SHP77 (cell line): ENCODE data around the gene STAMBPL1.
"Not testable (repeated sequence)": the region's sequence is repeated elsewhere in the genome, so short reads cannot be mapped to it uniquely, and the experiment has no call there.

Source experiments
- DNase-seq, 2 experiments: peaks; one replicate each; lab custom pipeline; 2025; lab: John Stamatoyannopoulos, UW

Gene STAMBPL1

GRCh38 chr10:88879534-88880281, at the start of gene STAMBPL1:
STAMBPL1 (plus strand) TSS chr10:88880245; CDS start chr10:88901709, 21,464 bp downstream.
- DNase-seq = peak; percentile 18 to 46

DNA sequence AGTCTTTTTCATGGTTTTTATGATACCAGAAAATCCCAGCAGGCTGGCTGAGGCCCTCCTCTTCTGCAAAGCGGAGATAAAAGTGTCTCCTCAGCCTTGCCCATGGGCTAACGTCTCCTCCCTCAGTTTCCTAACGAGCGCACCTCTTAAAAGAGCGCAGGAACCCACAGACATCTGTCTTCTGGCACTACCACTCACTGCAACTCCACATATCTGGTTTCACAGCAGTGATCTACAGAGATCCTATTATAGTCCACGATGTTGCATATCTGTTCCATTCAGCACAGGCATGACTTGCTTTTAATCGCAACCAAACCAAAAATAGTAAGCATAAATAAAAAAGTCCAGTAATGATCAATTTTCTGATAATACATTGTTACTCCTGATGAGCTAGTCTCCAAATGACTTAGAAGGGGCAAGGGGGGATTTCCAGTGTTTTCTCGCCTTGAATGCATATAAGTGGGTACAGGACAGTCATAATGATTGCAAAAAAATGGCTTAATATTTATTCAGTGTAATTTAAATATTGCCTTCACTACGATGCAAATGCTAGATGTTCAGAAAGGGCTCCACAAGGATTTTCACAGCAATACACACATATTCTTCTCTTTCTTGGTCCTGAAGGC, 49.3 kb upstream of the STAMBPL1 start:
- DNase-seq = no peak

DNA sequence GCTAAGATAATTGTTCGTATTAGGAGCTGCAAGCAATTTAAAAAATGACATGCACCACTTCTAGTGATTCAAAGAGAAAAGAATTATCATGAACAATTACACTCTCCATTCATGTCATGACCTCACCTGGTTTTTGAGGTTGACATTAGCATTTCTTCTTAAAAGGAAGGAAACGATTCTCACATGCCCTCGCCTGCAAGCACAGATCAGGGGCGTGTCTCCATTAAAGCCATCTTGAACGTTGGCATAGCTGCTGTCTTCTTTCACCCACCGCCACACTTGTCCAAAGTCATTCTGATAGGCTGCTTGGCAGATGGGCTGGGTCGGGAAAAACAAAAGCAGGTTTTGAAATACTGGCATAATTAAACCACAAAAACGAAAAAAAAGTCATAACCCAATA, 48.3 kb upstream of the STAMBPL1 start:
- DNase-seq = no peak

- DNase-seq = no peak
These were observed 47.7 kb upstream of the STAMBPL1 start for GRCh38 chr10:88832376-88832775.

GRCh38 chr10:88833156-88833555, 46.9 kb upstream of the STAMBPL1 start:
- no peak for DNase-seq

DNA sequence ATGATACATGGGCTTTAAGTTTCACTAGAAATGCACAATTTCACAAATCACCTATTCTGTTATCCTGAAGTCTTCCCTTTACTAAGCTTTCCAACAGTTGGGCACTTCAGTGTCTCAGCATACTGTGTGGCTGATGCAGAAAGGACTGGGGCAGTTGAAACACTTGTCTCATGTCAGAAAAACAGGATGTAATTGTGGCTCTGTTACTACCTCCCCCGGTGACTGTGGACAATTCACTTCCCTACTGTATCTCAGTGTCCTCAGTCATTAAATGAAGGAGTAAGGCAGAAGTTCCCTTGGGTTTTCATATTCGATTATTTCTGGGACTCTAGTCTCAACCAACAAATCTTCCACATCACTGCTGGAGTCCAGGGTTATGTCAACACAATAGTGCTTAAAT, 46.3 kb upstream of the STAMBPL1 start:
- no peak for DNase-seq

GRCh38 chr10:88835096-88835909, 44.7 kb upstream of the STAMBPL1 start:
- peak; percentile 23 to 47 for DNase-seq

DNA sequence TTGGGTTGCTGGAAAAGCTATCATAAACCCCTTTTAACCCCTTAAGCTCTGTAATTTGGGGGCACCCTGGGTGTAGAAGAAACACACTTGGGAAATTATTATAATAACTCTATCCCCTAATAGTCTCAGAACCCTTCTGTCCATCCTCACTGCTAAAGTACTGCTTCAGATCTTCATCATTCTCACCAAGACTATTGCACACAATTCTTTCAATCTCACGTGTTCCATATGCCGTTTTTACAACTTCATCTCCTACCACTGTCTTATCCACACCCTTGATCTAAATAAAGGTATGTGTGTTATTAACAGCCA, 44.2 kb upstream of the STAMBPL1 start:
- DNase-seq = no peak

GRCh38 chr10:88837632-88838031, 42.4 kb upstream of the STAMBPL1 start:
- DNase-seq = not testable (repeated sequence)

GRCh38 chr10:88838766-88839350, 41.2 kb upstream of the STAMBPL1 start:
- DNase-seq = no peak

- no peak for DNase-seq
These were observed 39.9 kb upstream of the STAMBPL1 start for GRCh38 chr10:88840104-88840503.

GRCh38 chr10:88840881-88841280, 39.2 kb upstream of the STAMBPL1 start:
- DNase-seq = no peak

GRCh38 chr10:88841316-88842111, 38.5 kb upstream of the STAMBPL1 start:
- DNase-seq = no peak

GRCh38 chr10:88843171-88843570, 36.9 kb upstream of the STAMBPL1 start:
- DNase-seq = no peak

DNA sequence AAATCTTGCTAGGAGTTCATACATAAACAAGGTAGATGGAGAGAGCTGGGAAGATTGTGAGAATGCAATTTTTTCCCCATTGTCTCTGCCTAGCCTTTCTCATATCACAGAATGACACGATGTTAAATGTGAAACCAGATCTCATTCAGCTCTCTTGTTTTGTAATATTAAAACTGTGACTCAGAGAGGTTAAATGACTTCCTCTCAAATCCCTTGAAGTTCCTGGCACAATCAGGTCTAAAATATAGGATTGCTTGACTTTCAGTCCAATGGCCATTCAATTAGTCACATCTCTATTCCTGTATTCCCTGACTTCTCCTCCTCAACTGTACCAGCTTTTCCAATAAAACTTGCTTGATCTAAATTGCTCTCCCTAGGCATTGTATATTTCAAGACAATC, 31.5 kb upstream of the STAMBPL1 start:
- no peak for DNase-seq

DNA sequence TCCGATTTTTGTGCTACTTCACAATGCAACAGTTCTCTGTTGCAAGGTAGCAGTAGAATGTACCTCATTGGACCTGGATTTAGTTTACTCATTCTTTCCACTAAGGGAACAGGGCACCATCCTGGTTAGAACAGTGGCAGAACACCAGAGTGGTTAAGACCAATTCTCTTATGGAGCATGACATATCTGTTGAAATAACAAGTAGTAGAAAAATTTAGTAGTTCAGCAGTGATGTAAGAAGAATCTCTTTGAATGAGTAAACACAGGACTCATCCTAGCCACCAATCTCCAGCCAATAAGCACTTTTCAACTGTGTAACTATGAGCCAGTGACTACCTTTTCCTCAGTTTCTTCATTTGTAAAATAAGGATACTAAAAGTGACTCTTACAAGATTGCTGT, 30.8 kb upstream of the STAMBPL1 start:
- DNase-seq = no peak

- DNase-seq = no peak
These were observed 29.3 kb upstream of the STAMBPL1 start for GRCh38 chr10:88850712-88851111.

DNA sequence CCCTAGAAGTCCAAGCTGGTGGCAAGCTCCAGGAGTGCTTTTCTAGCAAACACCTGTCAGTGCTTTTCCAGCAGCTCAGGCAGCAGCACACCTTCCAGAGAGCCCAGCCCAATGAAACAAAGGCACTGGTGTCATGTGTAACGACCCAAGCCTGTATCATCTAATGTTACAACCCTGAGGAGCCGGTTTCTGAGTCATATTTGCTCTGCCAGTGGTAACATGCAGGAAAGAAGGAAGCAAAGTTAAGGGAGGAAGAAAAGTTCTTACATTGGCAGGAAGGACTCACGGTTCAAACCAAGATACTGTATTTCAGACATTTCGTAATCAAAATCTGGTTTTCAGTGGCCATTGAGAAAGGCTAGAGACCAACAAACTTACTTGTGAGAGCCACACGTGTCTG, 28.3 kb upstream of the STAMBPL1 start, which contains the start of gene ANKRD22:
Gene ANKRD22 (minus strand): TSS at position 139 of the 400 bp plus-strand sequence. CDS start 237 bp downstream, outside the sequence.
- no peak for DNase-seq

- no peak for DNase-seq
These were observed 27.7 kb upstream of the STAMBPL1 start for GRCh38 chr10:88852327-88852726.

GRCh38 chr10:88853155-88853881, 26.7 kb upstream of the STAMBPL1 start:
- no peak for DNase-seq

- DNase-seq = no peak
These were observed 25.4 kb upstream of the STAMBPL1 start for GRCh38 chr10:88854684-88855083.
